Mononuclear cell (primary cell): ENCODE measurements around the gene CCDC69. TPM values are rescaled to one million over a fixed set of nuclear protein-coding genes. Genes with fewer than 3 reads are reported as not detected.
"Not testable (repeated sequence)": the region's sequence is repeated elsewhere in the genome, so short reads cannot be mapped to it uniquely, and the experiment has no call there.

ENCODE experiments used
- H3K27me3 ChIP-seq: 2 replicates; pipeline ENCODE4 v1.6.0; 2011; ENCODE audit warnings: low read length, control low read depth; ENCODE audit not compliant: insufficient read depth
- H3K4me1 ChIP-seq: 2 replicates; pipeline ENCODE4 v1.5.1; 2011; ENCODE audit warnings: mild to moderate bottlenecking, low read length, control low read depth; ENCODE audit not compliant: insufficient read depth
- H3K4me3 ChIP-seq: 2 replicates; pipeline ENCODE4 v1.5.1; 2011; ENCODE audit warnings: mild to moderate bottlenecking, low read length, moderate library complexity
- H3K9me3 ChIP-seq: 2 replicates; pipeline ENCODE4 v1.5.1; 2011; ENCODE audit warnings: low read depth, mild to moderate bottlenecking, control low read depth, low read length
- total RNA-seq: library from RNA; depleted of rRNA; stranded (reverse); fragments of >200 nt; gene quantifications from one replicate; pipeline ENCODE4 v1.2.3, GENCODE V29; 2012

Gene CCDC69
- 142 TPM for total RNA-seq

- H3K4me3 ChIP-seq, result peak within 1 kb of the TSS; percentile 78
- peaks cover 74% of the 10 kb centered on the region for H3K4me1 ChIP-seq
- H3K9me3 ChIP-seq, result no peaks in the 10 kb centered on the region
- no peaks in the 10 kb centered on the region for H3K27me3 ChIP-seq
These were observed at the start of gene CCDC69 for GRCh38 chr5:151223447-151224264. CCDC69 (minus strand) TSS chr5:151224092; CDS start chr5:151223970, 122 bp downstream.

GRCh38 chr5:151271336-151271735, 47.4 kb upstream of the CCDC69 start:
- Histone ChIP-seq H3K27me3 (no peaks in the 10 kb centered on the region), H3K9me3 (no peaks in the 10 kb centered on the region), H3K4me3 (no peak overlapping the region), H3K4me1 (peaks cover 3% of the 10 kb centered on the region)

GRCh38 chr5:151270599-151270998, 46.7 kb upstream of the CCDC69 start:
- H3K4me1 ChIP-seq, result peaks cover 3% of the 10 kb centered on the region
- H3K4me3 ChIP-seq, result no peak overlapping the region
- no peaks in the 10 kb centered on the region for H3K9me3 ChIP-seq
- H3K27me3 ChIP-seq, result no peaks in the 10 kb centered on the region

- Histone ChIP-seq H3K9me3 (no peaks in the 10 kb centered on the region), H3K27me3 (no peaks in the 10 kb centered on the region), H3K4me3 (no peak overlapping the region), H3K4me1 (peaks cover 22% of the 10 kb centered on the region)
These were observed 43.8 kb upstream of the CCDC69 start for GRCh38 chr5:151267491-151268260.

- H3K9me3 ChIP-seq, result no peaks in the 10 kb centered on the region
- H3K27me3 ChIP-seq, result no peaks in the 10 kb centered on the region
- H3K4me3 ChIP-seq, result no peak overlapping the region
- H3K4me1 ChIP-seq, result peaks cover 22% of the 10 kb centered on the region
These were observed 40.2 kb upstream of the CCDC69 start for GRCh38 chr5:151264113-151264512.

- Histone ChIP-seq H3K9me3 (no peaks in the 10 kb centered on the region), H3K4me1 (peaks cover 38% of the 10 kb centered on the region), H3K4me3 (no peak overlapping the region), H3K27me3 (no peaks in the 10 kb centered on the region)
These were observed 38.6 kb upstream of the CCDC69 start for GRCh38 chr5:151262532-151262931.

GRCh38 chr5:151259931-151260330, 36.0 kb upstream of the CCDC69 start:
- Histone ChIP-seq H3K27me3 (no peaks in the 10 kb centered on the region), H3K4me1 (peaks cover 62% of the 10 kb centered on the region), H3K4me3 (no peak overlapping the region), H3K9me3 (no peaks in the 10 kb centered on the region)

- no peaks in the 10 kb centered on the region for H3K27me3 ChIP-seq
- no peak overlapping the region for H3K4me3 ChIP-seq
- no peaks in the 10 kb centered on the region for H3K9me3 ChIP-seq
- peaks cover 62% of the 10 kb centered on the region for H3K4me1 ChIP-seq
These were observed 34.9 kb upstream of the CCDC69 start for GRCh38 chr5:151258816-151259215.

- no peaks in the 10 kb centered on the region for H3K9me3 ChIP-seq
- H3K4me3 ChIP-seq, result no peak overlapping the region
- H3K4me1 ChIP-seq, result peaks cover 62% of the 10 kb centered on the region
- H3K27me3 ChIP-seq, result no peaks in the 10 kb centered on the region
These were observed 34.3 kb upstream of the CCDC69 start for GRCh38 chr5:151258201-151258611.

GRCh38 chr5:151257731-151258181, 33.9 kb upstream of the CCDC69 start:
- Histone ChIP-seq H3K4me1 (peaks cover 65% of the 10 kb centered on the region), H3K4me3 (no peak overlapping the region), H3K9me3 (no peaks in the 10 kb centered on the region), H3K27me3 (no peaks in the 10 kb centered on the region)

- Histone ChIP-seq H3K4me3 (no peak overlapping the region), H3K9me3 (no peaks in the 10 kb centered on the region), H3K27me3 (no peaks in the 10 kb centered on the region), H3K4me1 (peaks cover 78% of the 10 kb centered on the region)
These were observed 31.9 kb upstream of the CCDC69 start for GRCh38 chr5:151255621-151256286.

GRCh38 chr5:151254990-151255389, 31.1 kb upstream of the CCDC69 start:
- peaks cover 78% of the 10 kb centered on the region for H3K4me1 ChIP-seq
- not testable (repeated sequence) for H3K4me3 ChIP-seq, H3K27me3 ChIP-seq, H3K9me3 ChIP-seq

- no peak overlapping the region for H3K4me3 ChIP-seq
- H3K4me1 ChIP-seq, result peaks cover 78% of the 10 kb centered on the region
- H3K27me3 ChIP-seq, result no peaks in the 10 kb centered on the region
- no peaks in the 10 kb centered on the region for H3K9me3 ChIP-seq
These were observed 30.7 kb upstream of the CCDC69 start for GRCh38 chr5:151254556-151254955.

GRCh38 chr5:151253605-151253950, 29.7 kb upstream of the CCDC69 start:
- H3K9me3 ChIP-seq, result no peaks in the 10 kb centered on the region
- H3K4me1 ChIP-seq, result peaks cover 69% of the 10 kb centered on the region
- peak overlapping the region; percentile 82 for H3K4me3 ChIP-seq
- no peaks in the 10 kb centered on the region for H3K27me3 ChIP-seq
